Fibroblast of lung (primary cell): ENCODE measurements around the gene ZNF532. TPM values are rescaled to one million over a fixed set of nuclear protein-coding genes. Genes with fewer than 3 reads are reported as not detected.

Source experiments
- DNase-seq, 2 donors: peaks; one replicate each; pipeline versions ENCODE4 v3.0.0 to v3.0.0-alpha.2; 2010; ENCODE audit warnings: low read depth in 2 of 2
- H2AFZ ChIP-seq: 2 replicates; pipeline ENCODE4 v1.5.1; 2012; ENCODE audit warnings: low read length, control low read depth, inconsistent platforms
- H3K27ac ChIP-seq: 2 replicates; pipeline ENCODE4 v1.5.1; 2011; ENCODE audit warnings: low read length, control low read depth; ENCODE audit not compliant: insufficient read depth
- H3K27me3 ChIP-seq: 2 replicates; pipeline ENCODE4 v1.5.1; 2011; ENCODE audit warnings: mild to moderate bottlenecking, low read length; ENCODE audit not compliant: control insufficient read depth, insufficient read depth
- H3K36me3 ChIP-seq: 2 replicates; pipeline ENCODE4 v1.5.1; 2011; ENCODE audit warnings: low read length; ENCODE audit not compliant: control insufficient read depth, insufficient read depth
- H3K4me1 ChIP-seq: 2 replicates; pipeline ENCODE4 v1.5.1; 2011; ENCODE audit warnings: low read length; ENCODE audit not compliant: control insufficient read depth, insufficient read depth; ENCODE audit errors: extremely low read depth
- H3K4me2 ChIP-seq: 2 replicates; pipeline ENCODE4 v1.5.1; 2011; ENCODE audit warnings: low read length, control low read depth; ENCODE audit not compliant: insufficient read depth; ENCODE audit errors: extremely low read depth
- H3K4me3 ChIP-seq, 4 experiments: fragments of 200-600 bp in 1 of 4; sonication (generic) in 1 of 4; replicated peaks in 1 of 4; 2 replicates each; pipeline ENCODE4 v1.5.1; 2011 to 2016; ENCODE audit warnings: low read length in 4 of 4, low read depth in 3 of 4, mild to moderate bottlenecking in 3 of 4, control low read depth in 2 of 4, inconsistent platforms in 1 of 4, mixed read lengths in 1 of 4; ENCODE audit not compliant: insufficient read depth in 1 of 4; ENCODE audit errors: control extremely low read depth in 1 of 4
- H3K79me2 ChIP-seq: 2 replicates; pipeline ENCODE4 v1.5.1; 2012; ENCODE audit warnings: mild to moderate bottlenecking, low read length, inconsistent platforms; ENCODE audit not compliant: control insufficient read depth, insufficient read depth
- H3K9ac ChIP-seq: 2 replicates; pipeline ENCODE4 v1.5.1; 2011; ENCODE audit warnings: mild to moderate bottlenecking, low read length, control low read depth; ENCODE audit not compliant: insufficient read depth
- H3K9me3 ChIP-seq: 2 replicates; pipeline ENCODE4 v1.5.1; 2012; ENCODE audit warnings: low read depth, low read length; ENCODE audit not compliant: control insufficient read depth, insufficient read depth
- H4K20me1 ChIP-seq: 2 replicates; pipeline ENCODE4 v1.5.1; 2011; ENCODE audit warnings: low read length; ENCODE audit not compliant: control insufficient read depth, insufficient read depth; ENCODE audit errors: extremely low read depth
- CTCF ChIP-seq, 2 donors: IDR thresholded peaks in 1 of 2; conservative IDR thresholded peaks in 1 of 2; 1 replicate in 1 of 2; 2 replicates in 1 of 2; pipeline ENCODE4 v1.5.1; 2011 to 2012; ENCODE audit warnings: low read length in 2 of 2, control low read depth in 1 of 2, inconsistent platforms in 1 of 2, low read depth in 1 of 2, mild to moderate bottlenecking in 1 of 2
- EZH2 ChIP-seq: IDR thresholded peaks from 2 replicates; pipeline ENCODE4 v1.5.1; 2012; ENCODE audit warnings: low read length, control low read depth, mild to moderate bottlenecking; ENCODE audit errors: missing control alignments
- polyA plus RNA-seq, 2 donors: library from polyadenylated mRNA; depleted of rRNA in 1 of 2; stranded (reverse) in 1 of 2; unstranded in 1 of 2; fragments of >200 nt; gene quantifications; 2 replicates each; pipeline ENCODE4 v1.2.1, GENCODE V29; 2011 to 2012; ENCODE audit warnings: missing spikeins in 1 of 2
- total RNA-seq: library from RNA; depleted of rRNA; stranded (reverse); fragments of >200 nt; gene quantifications from 2 replicates; pipeline ENCODE4 v1.2.1, GENCODE V29; 2014

ZNF532 gene
- total and polyA plus RNA-seq, 2 donors (not counting 1 experiment from before 2014, with no cell fraction given), result 57.3 to 64.6 TPM

- TF ChIP-seq CTCF (conservative IDR thresholded peaks at IDR 0.05 in 1 of 2, IDR thresholded peaks at IDR 0.05 in 1 of 2; ENCODE audit: low read depth in 1 of 2, low read length in 2 of 2), result no peak
- no peak overlapping the region for H3K4me2 ChIP-seq
- H3K4me1 ChIP-seq, result peaks cover 3% of the 10 kb centered on the region
- DNase-seq, result no peak
- H2AFZ ChIP-seq, result no peak overlapping the region
- no peaks in the 10 kb centered on the region for H3K27me3 ChIP-seq
- H3K27ac ChIP-seq, result no peak overlapping the region
- H3K9me3 ChIP-seq, result no peaks in the 10 kb centered on the region
- peaks cover 10% of the 10 kb centered on the region for H3K79me2 ChIP-seq
- peaks cover 2% of the 10 kb centered on the region for H3K36me3 ChIP-seq
- no peak overlapping the region for H3K4me3 ChIP-seq
- H4K20me1 ChIP-seq, result no peaks in the 10 kb centered on the region
- H3K9ac ChIP-seq, result no peak overlapping the region
Measured at GRCh38 chr18:58924473-58924872, 59.8 kb downstream of the ZNF532 start.

GRCh38 chr18:58927659-58928058 is 63.0 kb downstream of the ZNF532 start:
- Histone ChIP-seq H2AFZ (no peak overlapping the region), H3K4me1 (peaks cover 3% of the 10 kb centered on the region), H3K9me3 (no peaks in the 10 kb centered on the region), H3K4me2 (no peak overlapping the region), H3K36me3 (peaks cover 2% of the 10 kb centered on the region), H3K27ac (no peak overlapping the region), H3K79me2 (peaks cover 10% of the 10 kb centered on the region), H3K4me3 (no peak overlapping the region), H3K9ac (no peak overlapping the region), H4K20me1 (no peaks in the 10 kb centered on the region), H3K27me3 (no peaks in the 10 kb centered on the region)
- TF ChIP-seq CTCF (conservative IDR thresholded peaks at IDR 0.05 in 1 of 2, IDR thresholded peaks at IDR 0.05 in 1 of 2; ENCODE audit: low read depth in 1 of 2, low read length in 2 of 2), result no peak
- TF ChIP-seq EZH2, result no peak
- DNase-seq, result no peak

GRCh38 chr18:58928386-58928785 is 63.7 kb downstream of the ZNF532 start:
- Histone ChIP-seq H3K9ac (no peak overlapping the region), H3K79me2 (peaks cover 8% of the 10 kb centered on the region), H3K4me3 (no peak overlapping the region), H3K4me1 (peaks cover 3% of the 10 kb centered on the region), H3K9me3 (no peaks in the 10 kb centered on the region), H3K36me3 (no peaks in the 10 kb centered on the region), H3K27ac (no peak overlapping the region), H2AFZ (no peak overlapping the region), H3K27me3 (no peaks in the 10 kb centered on the region), H4K20me1 (no peaks in the 10 kb centered on the region), H3K4me2 (peak overlapping the region; percentile 1)
- no peak for DNase-seq
- no peak for TF ChIP-seq CTCF (conservative IDR thresholded peaks at IDR 0.05 in 1 of 2, IDR thresholded peaks at IDR 0.05 in 1 of 2; ENCODE audit: low read depth in 1 of 2, low read length in 2 of 2)
